HCT116 (cell line): ENCODE results near the gene SCRN1. TPM values are rescaled to one million over a fixed set of nuclear protein-coding genes. Genes with fewer than 3 reads are reported as not detected.

Experiments
- ATAC-seq: fragments of 200-7000 bp; cut with Tn5 transposase; 2 replicates; pipeline ENCODE4 v1.9.1; 2020; ENCODE audit warnings: mild to moderate bottlenecking, moderate library complexity
- BruUV-seq: library from RNA; stranded (reverse); fragments of 400-500 nt; replicated peaks from 2 replicates; lab custom pipeline; 2021; lab: Mats Ljungman, UMichigan
- CTCF ChIA-PET: fragments of 300-600 bp; sonication (Branson Sonifier 250); formaldehyde crosslinking; loops from one replicate; lab custom pipeline; 2021; ENCODE audit warnings: antibody characterized with exemption; lab: Charles Lee
- POLR2A ChIA-PET: fragments of 300-600, 350-600 bp; sonication (Branson Sonifier 250); formaldehyde crosslinking; loops from one replicate; lab custom pipeline; 2021; ENCODE audit warnings: antibody characterized with exemption; lab: Charles Lee
- RAD21 ChIA-PET, 2 experiments: fragments of 300-600 bp; sonication (Branson Sonifier 250); formaldehyde crosslinking; loops; one replicate each; lab custom pipeline; 2023; ENCODE audit warnings: low total read pairs in 2 of 2; ENCODE audit not compliant: uncharacterized antibody in 2 of 2, unreplicated experiment in 2 of 2, low non-redundant PET in 1 of 2; lab: Charles Lee
- DNase-seq: peaks from one replicate; pipeline ENCODE4 v3.0.0-alpha.2; 2010; ENCODE audit warnings: low read depth, low spot score
- H2AFZ ChIP-seq: fragments of 200-600 bp; shearing (Covaris generic), sonication (generic); 2 replicates; pipeline ENCODE4 v1.6.1; 2017; ENCODE audit warnings: low read depth, mixed run types, mixed read lengths, antibody characterized with exemption, low read length; ENCODE audit not compliant: poor library complexity, severe bottlenecking
- H3K27ac ChIP-seq: 2 replicates; pipeline ENCODE4 v1.5.1; 2012; ENCODE audit warnings: low read depth, low read length
- H3K27me3 ChIP-seq: fragments of 200-600 bp; sonication (generic); 2 replicates; pipeline ENCODE4 v1.6.1; 2016; ENCODE audit warnings: mixed run types, low read length, mixed read lengths; ENCODE audit not compliant: insufficient read depth
- H3K36me3 ChIP-seq, 2 experiments: fragments of 200-500 bp in 1 of 2; fragments of 200-600 bp in 1 of 2; sonication (Bioruptor generic) in 1 of 2; sonication (generic) in 1 of 2; 2 replicates each; pipeline versions ENCODE4 v1.5.1 to v1.6.1; 2014 to 2016; ENCODE audit warnings: low read length in 2 of 2, inconsistent platforms in 1 of 2, mixed read lengths in 1 of 2, mixed run types in 1 of 2; ENCODE audit not compliant: insufficient read depth in 2 of 2, control insufficient read depth in 1 of 2
- H3K4me1 ChIP-seq, 2 experiments: fragments of 200-600 bp in 1 of 2; sonication (generic) in 1 of 2; 2 replicates each; pipeline versions ENCODE4 v1.5.1 to v1.6.1; 2012 to 2017; ENCODE audit warnings: low read length in 2 of 2, inconsistent platforms in 1 of 2, mild to moderate bottlenecking in 1 of 2, mixed read lengths in 1 of 2, mixed run types in 1 of 2, moderate library complexity in 1 of 2; ENCODE audit not compliant: insufficient read depth in 2 of 2, control insufficient read depth in 1 of 2
- H3K4me2 ChIP-seq: fragments of 200-600 bp; sonication (generic); 2 replicates; pipeline ENCODE4 v1.6.1; 2017; ENCODE audit warnings: mixed run types, low read length, mixed read lengths
- H3K4me3 ChIP-seq, 2 experiments: fragments of 200-600 bp in 1 of 2; sonication (generic) in 1 of 2; replicated peaks in 1 of 2; 2 replicates each; pipeline ENCODE4 v1.5.1; 2011 to 2016; ENCODE audit warnings: low read length in 2 of 2, control low read depth in 1 of 2, low read depth in 1 of 2, mild to moderate bottlenecking in 1 of 2, mixed read lengths in 1 of 2, mixed run types in 1 of 2
- H3K79me2 ChIP-seq: fragments of 200-600 bp; sonication (generic); 2 replicates; pipeline ENCODE4 v1.6.1; 2017; ENCODE audit warnings: mild to moderate bottlenecking, mixed run types, low read length, moderate library complexity, mixed read lengths; ENCODE audit not compliant: insufficient read depth
- H3K9ac ChIP-seq: fragments of 200-600 bp; sonication (generic); 2 replicates; pipeline ENCODE4 v1.6.1; 2016; ENCODE audit warnings: low read length, mixed read lengths
- H3K9me2 ChIP-seq: fragments of 200-600 bp; sonication (generic), shearing (Covaris generic); 2 replicates; pipeline ENCODE4 v1.6.1; 2017; ENCODE audit warnings: mixed run types, mild to moderate bottlenecking, moderate library complexity; ENCODE audit not compliant: insufficient read depth
- H3K9me3 ChIP-seq, 2 experiments: fragments of 200-500 bp in 1 of 2; fragments of 200-600 bp in 1 of 2; sonication (Bioruptor generic) in 1 of 2; sonication (generic) in 1 of 2; 2 replicates each; pipeline ENCODE4 v1.6.1; 2014 to 2017; ENCODE audit warnings: low read length in 2 of 2, mixed read lengths in 2 of 2, inconsistent platforms in 1 of 2, low read depth in 1 of 2, mild to moderate bottlenecking in 1 of 2, mixed run types in 1 of 2, moderate library complexity in 1 of 2; ENCODE audit not compliant: control insufficient read depth in 1 of 2, insufficient read depth in 1 of 2
- H4K20me1 ChIP-seq: fragments of 200-600 bp; sonication (generic), shearing (Covaris generic); 2 replicates; pipeline ENCODE4 v1.6.1; 2017; ENCODE audit warnings: mixed run types, mild to moderate bottlenecking, moderate library complexity; ENCODE audit not compliant: insufficient read depth
- CEBPB ChIP-seq: IDR thresholded peaks from 2 replicates; pipeline ENCODE4 v1.6.1; 2012; ENCODE audit warnings: low read depth
- EGR1 ChIP-seq: IDR thresholded peaks from 2 replicates; pipeline ENCODE4 v1.6.1; 2012; ENCODE audit warnings: low read depth
- EZH2 ChIP-seq: fragments of 200-600 bp; sonication (generic); IDR thresholded peaks from 2 replicates; pipeline ENCODE4 v1.6.1; 2017; ENCODE audit warnings: antibody characterized with exemption, mixed run types
- POLR2A ChIP-seq: IDR thresholded peaks from 2 replicates; pipeline ENCODE4 v1.7.0; 2011; ENCODE audit warnings: borderline replicate concordance; ENCODE audit not compliant: insufficient read depth, insufficient read length; ENCODE audit errors: extremely low read depth
- RAD21 ChIP-seq: IDR thresholded peaks from 2 replicates; pipeline ENCODE4 v1.6.1; 2012; ENCODE audit warnings: low read depth, mild to moderate bottlenecking
- SIN3A ChIP-seq: IDR thresholded peaks from 2 replicates; pipeline ENCODE4 v1.6.1; 2012; ENCODE audit warnings: low read depth
- SP1 ChIP-seq: IDR thresholded peaks from 2 replicates; pipeline ENCODE4 v1.6.1; 2012; ENCODE audit warnings: low read depth
- ZNF274 ChIP-seq: fragments of 200-500 bp; sonication (Bioruptor generic); IDR thresholded peaks from 2 replicates; pipeline ENCODE4 v1.6.1; 2014; ENCODE audit warnings: mild to moderate bottlenecking, low read depth, low read length, inconsistent platforms
- intact Hi-C: fragments of 100-400 bp; cut with micrococcal nuclease; formaldehyde crosslinking; loops from 2 replicates; pipeline ENCODE4 v1.10.0; 2022
- total RNA-seq: library from RNA; stranded (reverse); gene quantifications from one replicate; pipeline ENCODE4 v1.2.1, GENCODE V29; 2021; ENCODE audit not compliant: unreplicated experiment
- TF ChIP-seq, protein P1 (sequence below): IDR thresholded peaks from 2 replicates; pipeline ENCODE4 v1.6.1; 2012; ENCODE audit warnings: low read depth

The SCRN1 gene
- total RNA-seq, 1 experiment from 2014 or later: 76.8 TPM

DNA sequence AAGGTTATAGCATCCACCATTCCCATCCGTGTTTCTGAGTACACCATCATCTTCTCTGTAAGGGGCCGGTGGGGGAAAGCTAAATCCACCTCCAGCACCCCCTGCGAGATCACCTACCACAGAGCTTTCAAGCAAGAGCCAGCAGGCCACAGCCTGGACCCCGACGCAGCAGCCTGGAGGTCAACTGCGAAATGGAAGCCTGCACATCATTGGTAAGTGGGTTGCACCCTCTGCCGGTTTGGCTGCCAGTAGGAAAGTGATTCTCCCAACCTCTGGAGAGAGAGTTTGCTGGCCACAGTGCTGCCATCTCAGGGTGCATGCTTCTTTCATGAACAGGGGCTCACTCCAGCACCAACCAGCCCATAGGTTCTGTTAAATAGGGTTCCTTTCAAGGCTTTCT lies 101.6 kb downstream of the SCRN1 start (continued):
- TF ChIP-seq, protein P1, sequence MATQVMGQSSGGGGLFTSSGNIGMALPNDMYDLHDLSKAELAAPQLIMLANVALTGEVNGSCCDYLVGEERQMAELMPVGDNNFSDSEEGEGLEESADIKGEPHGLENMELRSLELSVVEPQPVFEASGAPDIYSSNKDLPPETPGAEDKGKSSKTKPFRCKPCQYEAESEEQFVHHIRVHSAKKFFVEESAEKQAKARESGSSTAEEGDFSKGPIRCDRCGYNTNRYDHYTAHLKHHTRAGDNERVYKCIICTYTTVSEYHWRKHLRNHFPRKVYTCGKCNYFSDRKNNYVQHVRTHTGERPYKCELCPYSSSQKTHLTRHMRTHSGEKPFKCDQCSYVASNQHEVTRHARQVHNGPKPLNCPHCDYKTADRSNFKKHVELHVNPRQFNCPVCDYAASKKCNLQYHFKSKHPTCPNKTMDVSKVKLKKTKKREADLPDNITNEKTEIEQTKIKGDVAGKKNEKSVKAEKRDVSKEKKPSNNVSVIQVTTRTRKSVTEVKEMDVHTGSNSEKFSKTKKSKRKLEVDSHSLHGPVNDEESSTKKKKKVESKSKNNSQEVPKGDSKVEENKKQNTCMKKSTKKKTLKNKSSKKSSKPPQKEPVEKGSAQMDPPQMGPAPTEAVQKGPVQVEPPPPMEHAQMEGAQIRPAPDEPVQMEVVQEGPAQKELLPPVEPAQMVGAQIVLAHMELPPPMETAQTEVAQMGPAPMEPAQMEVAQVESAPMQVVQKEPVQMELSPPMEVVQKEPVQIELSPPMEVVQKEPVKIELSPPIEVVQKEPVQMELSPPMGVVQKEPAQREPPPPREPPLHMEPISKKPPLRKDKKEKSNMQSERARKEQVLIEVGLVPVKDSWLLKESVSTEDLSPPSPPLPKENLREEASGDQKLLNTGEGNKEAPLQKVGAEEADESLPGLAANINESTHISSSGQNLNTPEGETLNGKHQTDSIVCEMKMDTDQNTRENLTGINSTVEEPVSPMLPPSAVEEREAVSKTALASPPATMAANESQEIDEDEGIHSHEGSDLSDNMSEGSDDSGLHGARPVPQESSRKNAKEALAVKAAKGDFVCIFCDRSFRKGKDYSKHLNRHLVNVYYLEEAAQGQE: no peak
- no peak for TF ChIP-seq CEBPB
- TF ChIP-seq RAD21: no peak
- TF ChIP-seq SP1: no peak
- TF ChIP-seq EZH2: no peak
- TF ChIP-seq ZNF274: no peak

- ATAC-seq: no peak
- H3K9ac ChIP-seq: no peak overlapping the region
- ChIA-PET CTCF (no interaction called here), RAD21 (no interaction called here), POLR2A (no interaction called here)
- H2AFZ ChIP-seq: no peak overlapping the region
- BruUV-seq: no TSS peak
- H3K36me3 ChIP-seq: no peaks in the 10 kb centered on the region
- H3K27ac ChIP-seq: no peak overlapping the region
- H3K4me3 ChIP-seq: no peak overlapping the region
- no peaks in the 10 kb centered on the region for H3K79me2 ChIP-seq
- no peaks in the 10 kb centered on the region for H3K27me3 ChIP-seq
- intact Hi-C loops: no loop called here
- H3K9me2 ChIP-seq: no peaks in the 10 kb centered on the region
- no peaks in the 10 kb centered on the region for H4K20me1 ChIP-seq
- no peak for DNase-seq
- TF ChIP-seq CEBPB (no peak), SIN3A (no peak), EGR1 (no peak), SP1 (no peak), POLR2A (no peak)
- H3K9me3 ChIP-seq: no peaks in the 10 kb centered on the region
- H3K4me2 ChIP-seq: no peak overlapping the region
- no peaks in the 10 kb centered on the region for H3K4me1 ChIP-seq
These were observed 102.8 kb downstream of the SCRN1 start for GRCh38 chr7:29886827-29887226.
